ENCODE data around the gene TRIM47. TPM values are rescaled to one million over a fixed set of nuclear protein-coding genes. Genes with fewer than 3 reads are reported as not detected.

Gene TRIM47
- total and polyA plus RNA-seq, 2 experiments from 2014 or later, result 7.2 to 9.9 TPM

- H3K27ac ChIP-seq (ENCODE audit: low read depth), result no peak overlapping the region
- Mint-ChIP-seq H3K9me3 (no peaks in the 10 kb centered on the region), H3K4me3 (no peak overlapping the region), H3K4me1 (peaks cover 18% of the 10 kb centered on the region), H3K27me3 (ENCODE audit: insufficient read depth, low read depth, poor library complexity) (peaks cover 12% of the 10 kb centered on the region), H3K36me3 (ENCODE audit: low read depth) (peaks cover 57% of the 10 kb centered on the region), H3K27ac (no peak overlapping the region)
- no peak overlapping the region for H3K4me2 ChIP-seq
- H2AFZ ChIP-seq, result no peak overlapping the region
- H3K36me3 ChIP-seq (ENCODE audit: insufficient read depth), result peaks cover 15% of the 10 kb centered on the region; the same call in 1 of the 2 replicates
- peaks cover 19% of the 10 kb centered on the region for H3K79me2 ChIP-seq (replicated peaks; ENCODE audit: insufficient read depth)
- peaks cover 16% of the 10 kb centered on the region for H3K4me1 ChIP-seq (ENCODE audit: insufficient read depth)
- 0 out of 2 replicates have a peak, but pooled peaks cover 10% of the 10 kb centered on the region for H4K20me1 ChIP-seq (replicated peaks; ENCODE audit: insufficient read depth)
- DNase-seq (ENCODE audit: low spot score), result no peak
- TF ChIP-seq EZH2 (IDR thresholded peaks at IDR 0.05; ENCODE audit: low read depth, unreplicated experiment) (no peak), CTCF (conservative IDR thresholded peaks at IDR 0.05; ENCODE audit: low read depth in 2 of 2) (no peak), CREB1 (CRISPR knock-in tag; IDR thresholded peaks at IDR 0.05; ENCODE audit: low read depth) (no peak), REST (IDR thresholded peaks at IDR 0.05; ENCODE audit: unreplicated experiment) (no peak), STAT1 (IDR thresholded peaks at IDR 0.05; ENCODE audit: unreplicated experiment) (no peak)
- H3K27me3 ChIP-seq (ENCODE audit: insufficient read depth), result no peaks in the 10 kb centered on the region
- peaks cover 17% of the 10 kb centered on the region for H3F3A ChIP-seq (replicated peaks; ENCODE audit: low read depth)
- ATAC-seq, result no peak
- H3K4me3 ChIP-seq, result no peak overlapping the region
- no peaks in the 10 kb centered on the region for H3K9me2 ChIP-seq (ENCODE audit: insufficient read depth)
These were observed 28.7 kb downstream of the TRIM47 start for GRCh38 chr17:75849724-75850123.

- H3K4me1 ChIP-seq (ENCODE audit: insufficient read depth), result peaks cover 12% of the 10 kb centered on the region
- no peak overlapping the region for H2AFZ ChIP-seq
- H3K4me3 Mint-ChIP-seq, result no peak overlapping the region
- no peak overlapping the region for H3K4me3 ChIP-seq
- no peak overlapping the region for H3K27ac Mint-ChIP-seq
- peaks cover 12% of the 10 kb centered on the region for H3K27me3 Mint-ChIP-seq (ENCODE audit: insufficient read depth, low read depth, poor library complexity)
- H3K27ac ChIP-seq (ENCODE audit: low read depth), result peak overlapping the region; percentile 80
- peaks cover 17% of the 10 kb centered on the region for H3F3A ChIP-seq (replicated peaks; ENCODE audit: low read depth)
- peaks cover 14% of the 10 kb centered on the region for H3K79me2 ChIP-seq (replicated peaks; ENCODE audit: insufficient read depth)
- ATAC-seq (no peak), DNase-seq (ENCODE audit: low spot score) (no peak)
- H3K36me3 ChIP-seq (ENCODE audit: insufficient read depth), result peaks cover 15% of the 10 kb centered on the region; the same call in 1 of the 2 replicates
- peaks cover 57% of the 10 kb centered on the region for H3K36me3 Mint-ChIP-seq (ENCODE audit: low read depth)
- H3K27me3 ChIP-seq (ENCODE audit: insufficient read depth), result no peaks in the 10 kb centered on the region
- 0 out of 2 replicates have a peak, but pooled peaks cover 6% of the 10 kb centered on the region for H4K20me1 ChIP-seq (replicated peaks; ENCODE audit: insufficient read depth)
- H3K4me1 Mint-ChIP-seq, result peaks cover 17% of the 10 kb centered on the region
- no peaks in the 10 kb centered on the region for H3K9me2 ChIP-seq (ENCODE audit: insufficient read depth)
- H3K9me3 Mint-ChIP-seq, result no peaks in the 10 kb centered on the region
- no peak overlapping the region for H3K4me2 ChIP-seq
- TF ChIP-seq EZH2phosphoT487 (IDR thresholded peaks at IDR 0.05; ENCODE audit: unreplicated experiment) (no peak), ZNF462 (CRISPR knock-in tag; IDR thresholded peaks at IDR 0.05) (no peak), ETS1 (IDR thresholded peaks at IDR 0.05) (no peak), JUNB (IDR thresholded peaks at IDR 0.05; ENCODE audit: unreplicated experiment) (no peak)
These were observed 29.1 kb downstream of the TRIM47 start for GRCh38 chr17:75849279-75849646.

Measured in GM23338 (cell line).